GM12878 (cell line): Measurements from ENCODE around the gene MRPL36. TPM values are rescaled to one million over a fixed set of nuclear protein-coding genes. Genes with fewer than 3 reads are reported as not detected.
A peak's percentile ranks its signal among the peaks of the same experiment; 100 is the strongest.

ENCODE experiments used
- ATAC-seq: fragments of 200-7000 bp; cut with Tn5 transposase; 3 replicates; pipeline ENCODE4 v1.9.1; 2020; ENCODE audit warnings: mild to moderate bottlenecking, moderate library complexity
- BruUV-seq: library from RNA; stranded (reverse); fragments of 400-500 nt; replicated peaks from 2 replicates; lab custom pipeline; 2021; lab: Mats Ljungman, UMichigan
- CTCF ChIA-PET: fragments of 300-600 bp; sonication (Branson Sonifier 250); formaldehyde crosslinking; extraction: SDS; loops from one replicate; lab custom pipeline; 2021; ENCODE audit warnings: inconsistent platforms; lab: Yijun Ruan, JAX
- POLR2A ChIA-PET: fragments of 350-600 bp; formaldehyde crosslinking; extraction: SDS; loops from one replicate; lab custom pipeline; 2021; ENCODE audit warnings: inconsistent platforms; lab: Charles Lee
- RAD21 ChIA-PET: fragments of 300-600 bp; sonication (Branson Sonifier 250); formaldehyde crosslinking; loops from one replicate; lab custom pipeline; 2023; ENCODE audit warnings: antibody characterized with exemption; ENCODE audit not compliant: unreplicated experiment; lab: Charles Lee
- SMC1A ChIA-PET: fragments of 300-600 bp; sonication (Branson Sonifier 250); formaldehyde crosslinking; loops from one replicate; lab custom pipeline; 2023; ENCODE audit not compliant: unreplicated experiment, uncharacterized antibody; lab: Charles Lee
- DNase-seq: peaks from one replicate; pipeline ENCODE4 v3.0.0-alpha.2; 2011; ENCODE audit warnings: low read depth, low spot score
- FAIRE-seq: peaks from 3 replicates; lab custom pipeline; 2011; peaks lifted over from hg19 to GRCh38; lab: Jason Lieb, UNC
- H2AFZ ChIP-seq: 2 replicates; pipeline ENCODE4 v1.6.0; 2011; ENCODE audit warnings: low read depth, low read length, control low read depth; ENCODE audit not compliant: control insufficient read depth
- H3K27ac ChIP-seq: 2 replicates; pipeline ENCODE4 v1.5.1; 2011; ENCODE audit warnings: control low read depth; ENCODE audit not compliant: control insufficient read depth, insufficient read depth
- H3K27me3 ChIP-seq, 2 experiments: replicated peaks in 1 of 2; 2 replicates each; pipeline versions ENCODE4 v1.6.0 to v1.6.1; 2011; ENCODE audit warnings: low read length in 1 of 2; ENCODE audit not compliant: control insufficient read depth in 2 of 2, insufficient read depth in 2 of 2
- H3K36me3 ChIP-seq, 2 experiments: 2 replicates each; pipeline ENCODE4 v1.5.1; 2011; ENCODE audit warnings: low read length in 1 of 2; ENCODE audit not compliant: control insufficient read depth in 2 of 2, insufficient read depth in 2 of 2
- H3K4me1 ChIP-seq: 2 replicates; pipeline ENCODE4 v1.6.1; 2011; ENCODE audit warnings: mild to moderate bottlenecking, low read length, moderate library complexity, mixed read lengths; ENCODE audit not compliant: control insufficient read depth, insufficient read depth
- H3K4me2 ChIP-seq: 2 replicates; pipeline ENCODE4 v1.6.0; 2011; ENCODE audit warnings: control low read depth; ENCODE audit not compliant: control insufficient read depth, insufficient read depth
- H3K4me3 ChIP-seq: fragments of 200-600 bp; sonication (generic); 2 replicates; pipeline ENCODE4 v1.5.1; 2016
- H3K79me2 ChIP-seq: 2 replicates; pipeline ENCODE4 v1.6.0; 2011; ENCODE audit warnings: low read length; ENCODE audit not compliant: control insufficient read depth, insufficient read depth
- H3K9ac ChIP-seq: 2 replicates; pipeline ENCODE4 v1.8.0; 2011; ENCODE audit warnings: low read length, control low read depth, mixed read lengths; ENCODE audit not compliant: control insufficient read depth, insufficient read depth
- H3K9me3 ChIP-seq: replicated peaks from 3 replicates; pipeline ENCODE4 v1.5.1; 2011; ENCODE audit warnings: mild to moderate bottlenecking, low read length; ENCODE audit not compliant: control insufficient read depth, insufficient read depth
- H4K20me1 ChIP-seq: 2 replicates; pipeline ENCODE4 v1.6.0; 2011; ENCODE audit not compliant: control insufficient read depth, insufficient read depth
- BCL11A ChIP-seq: IDR thresholded peaks from 2 replicates; pipeline ENCODE4 v1.6.1; 2011; ENCODE audit warnings: low read depth, low read length
- POLR2AphosphoS5 ChIP-seq: IDR thresholded peaks from 2 replicates; pipeline ENCODE4 v1.6.1; 2011; ENCODE audit warnings: mild to moderate bottlenecking, low read length, inconsistent platforms
- RUNX3 ChIP-seq: IDR thresholded peaks from 2 replicates; pipeline ENCODE4 v1.6.1; 2012; ENCODE audit warnings: low read length, inconsistent platforms
- ZNF207 ChIP-seq: fragments of 450-650 bp; IDR thresholded peaks from 2 replicates; pipeline ENCODE4 v1.6.1; 2014; ENCODE audit warnings: antibody characterized with exemption, mild to moderate bottlenecking, borderline replicate concordance
- WGBS: methylation state at CpG from one replicate; pipeline ENCODE4 v1.1.6; 2016; ENCODE audit warnings: low lambda C conversion rate; ENCODE audit not compliant: insufficient replicate concordance, insufficient coverage; ENCODE audit errors: missing lambda C conversion rate; 5-methylcytosine and 5-hydroxymethylcytosine counted together
- in situ Hi-C: fragments of 300-500 bp; cut with MboI; formaldehyde crosslinking; loops from 9 replicates; pipeline ENCODE4 v1.14.3; 2018; ENCODE audit warnings: mixed read lengths
- intact Hi-C: fragments of 100-400 bp; cut with micrococcal nuclease; formaldehyde crosslinking; loops from one replicate; pipeline ENCODE4 v1.14.2; 2022; ENCODE audit not compliant: unreplicated experiment
- polyA plus RNA-seq, 11 experiments: library from polyadenylated mRNA; depleted of rRNA in 4 of 11; unstranded in 6 of 11; stranded (reverse) in 5 of 11; fragments of >200 nt; fragmentation: Nextera tagmentation in 4 of 11; fragmentation: Illumina TruSeq in 1 of 11; extraction: Ambion mirVana in 4 of 11; extraction: Trizol in 1 of 11; gene quantifications; 1 replicate in 1 of 11; 2 replicates in 10 of 11; pipeline versions ENCODE4 v1.2.1 to v1.2.3, GENCODE V29; 2011 to 2016; ENCODE audit warnings: inconsistent platforms in 2 of 11, missing spikeins in 2 of 11, low read depth in 1 of 11
- total RNA-seq, 4 experiments: library from RNA; depleted of rRNA in 3 of 4; stranded (reverse); fragments of >200 nt in 3 of 4; fragmentation: Illumina TruSeq in 1 of 4; extraction: Trizol in 1 of 4; gene quantifications; 2 replicates each; pipeline versions ENCODE4 v1.2.1 to v1.2.3, GENCODE V29; 2013 to 2021
- TF ChIP-seq, protein P1 (sequence below): fragments of 150-350 bp; IDR thresholded peaks from 2 replicates; pipeline ENCODE4 v1.6.1; 2014; ENCODE audit warnings: mild to moderate bottlenecking, low read depth, low read length
- TF ChIP-seq, protein P2 (sequence below): IDR thresholded peaks from 2 replicates; pipeline ENCODE4 v1.6.1; 2012; ENCODE audit warnings: improper control_type of control experiment, low read depth, low read length; ENCODE audit not compliant: insufficient replicate concordance

The MRPL36 gene
- total and polyA plus RNA-seq, 10 of the 15 experiments (the other 5 are each of a cell fraction or from before 2014, with no cell fraction given) = 89.2 to 559 (median 152) TPM

DNA sequence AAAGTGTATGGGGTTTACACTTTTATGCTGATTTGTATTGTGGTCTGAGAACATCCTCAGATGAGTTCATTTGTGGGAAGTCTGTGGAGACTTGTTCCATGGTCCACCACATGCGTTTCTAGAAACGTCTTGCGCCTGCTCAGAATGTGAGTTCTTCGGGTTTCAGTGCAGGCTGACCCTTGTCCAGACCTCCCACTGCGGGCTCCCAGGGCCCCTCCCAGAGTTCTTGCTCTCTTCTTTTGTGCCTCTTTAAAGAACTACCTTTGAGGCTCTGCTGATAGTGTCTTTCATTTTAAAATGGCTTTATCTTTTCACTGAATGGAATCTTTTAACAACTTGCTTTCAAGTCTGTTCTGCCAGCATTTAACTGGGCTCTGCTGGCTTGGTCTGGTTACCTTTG is 19.1 kb upstream of the MRPL36 start:
- ChIA-PET RAD21 (interaction anchor here (1.3 kb wide), 1 partner anchor 26 kb away, joined by 3 read pairs; no protein-coding TSS in a partner anchor), SMC1A (interaction anchor here (1.9 kb wide), 1 partner anchor 57 kb away, joined by 4 read pairs; no protein-coding TSS in a partner anchor), CTCF (interaction anchor here (0.8 kb wide), 1 partner anchor 10 kb away, joined by 3 read pairs; no protein-coding TSS in a partner anchor), POLR2A (interaction anchor here (0.6 kb wide), 1 partner anchor 26 kb away, joined by 3 read pairs; no protein-coding TSS in a partner anchor)
- Histone ChIP-seq H2AFZ (no peak overlapping the region), H3K27me3 (no peaks in the 10 kb centered on the region), H3K9ac (no peak overlapping the region), H3K27ac (no peak overlapping the region), H3K4me1 (no peaks in the 10 kb centered on the region; the same call in 1 of the 2 replicates), H3K4me2 (no peak overlapping the region), H3K79me2 (no peaks in the 10 kb centered on the region), H3K9me3 (no peaks in the 10 kb centered on the region; the same call in 2 of the 3 replicates), H4K20me1 (no peaks in the 10 kb centered on the region), H3K36me3 (peaks cover 15 to 41% of the 10 kb centered on the region in 2 experiments; a peak in 3 of 4 replicates), H3K4me3 (no peak overlapping the region)
- TF ChIP-seq, protein P1, sequence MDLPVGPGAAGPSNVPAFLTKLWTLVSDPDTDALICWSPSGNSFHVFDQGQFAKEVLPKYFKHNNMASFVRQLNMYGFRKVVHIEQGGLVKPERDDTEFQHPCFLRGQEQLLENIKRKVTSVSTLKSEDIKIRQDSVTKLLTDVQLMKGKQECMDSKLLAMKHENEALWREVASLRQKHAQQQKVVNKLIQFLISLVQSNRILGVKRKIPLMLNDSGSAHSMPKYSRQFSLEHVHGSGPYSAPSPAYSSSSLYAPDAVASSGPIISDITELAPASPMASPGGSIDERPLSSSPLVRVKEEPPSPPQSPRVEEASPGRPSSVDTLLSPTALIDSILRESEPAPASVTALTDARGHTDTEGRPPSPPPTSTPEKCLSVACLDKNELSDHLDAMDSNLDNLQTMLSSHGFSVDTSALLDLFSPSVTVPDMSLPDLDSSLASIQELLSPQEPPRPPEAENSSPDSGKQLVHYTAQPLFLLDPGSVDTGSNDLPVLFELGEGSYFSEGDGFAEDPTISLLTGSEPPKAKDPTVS = no peak
- 0 out of 2 replicates have a peak, but pooled peaks have one; percentile 23 for TF ChIP-seq RUNX3
- WGBS = 77% methylated on average over 5 of the region's 5 CpGs
- intact Hi-C loops (no loop called here), in situ Hi-C loops (no loop called here)
- no TSS peak for BruUV-seq
- DNase-seq (no peak), ATAC-seq (no peak), FAIRE-seq (no peak)

DNA sequence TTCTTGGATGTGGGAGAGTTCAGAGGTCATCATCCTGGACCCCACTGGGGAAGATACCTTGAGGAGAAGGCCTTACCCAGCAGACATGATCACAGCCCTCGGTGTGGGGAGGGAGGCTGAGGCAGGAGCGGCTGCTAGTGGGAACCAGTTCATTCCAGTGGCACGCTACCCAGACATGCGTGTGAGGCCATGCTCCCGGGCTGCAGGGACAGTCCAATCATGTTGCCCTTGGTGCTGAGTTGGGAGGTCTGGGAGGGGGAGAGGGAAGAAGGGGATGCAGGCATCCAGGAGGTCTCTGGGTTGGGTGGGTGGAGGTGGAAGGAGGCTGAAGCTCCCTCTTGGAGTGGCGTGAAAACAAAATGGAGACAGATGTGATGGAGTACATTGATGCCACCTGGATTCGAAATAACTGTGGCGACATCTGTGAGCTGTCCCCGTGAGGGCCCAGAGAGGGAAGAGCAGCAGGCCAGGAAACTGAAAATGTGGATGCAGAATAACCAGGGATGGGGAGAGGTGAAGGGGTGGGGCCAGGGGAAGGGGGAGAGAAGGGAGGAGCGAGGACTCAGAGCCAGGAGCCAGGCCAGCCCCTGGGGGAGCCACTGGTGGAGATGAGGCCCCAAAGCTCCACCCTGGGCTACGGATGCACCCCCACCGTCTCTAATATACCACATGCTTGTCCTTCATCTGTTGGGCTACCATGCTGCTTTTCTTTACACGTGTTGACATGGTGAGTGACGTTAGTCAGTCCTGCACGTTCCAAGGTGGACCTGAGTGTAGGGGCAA is 17.8 kb upstream of the MRPL36 start:
- Histone ChIP-seq H3K27ac (no peak overlapping the region), H3K9me3 (no peaks in the 10 kb centered on the region; the same call in 2 of the 3 replicates), H3K9ac (no peak overlapping the region), H3K4me1 (no peaks in the 10 kb centered on the region; the same call in 1 of the 2 replicates), H3K4me2 (no peak overlapping the region), H3K36me3 (peaks cover 20 to 40% of the 10 kb centered on the region in 2 experiments; a peak in 3 of 4 replicates), H3K4me3 (no peak overlapping the region), H3K79me2 (no peaks in the 10 kb centered on the region), H3K27me3 (no peaks in the 10 kb centered on the region), H4K20me1 (no peaks in the 10 kb centered on the region), H2AFZ (no peak overlapping the region)
- 85% methylated on average over 12 of the region's 15 CpGs for WGBS
- POLR2A ChIA-PET = no interaction called here
- no TSS peak for BruUV-seq
- in situ Hi-C loops = no loop called here
- RAD21 ChIA-PET = no interaction called here
- SMC1A ChIA-PET = no interaction called here
- CTCF ChIA-PET = interaction anchor here (0.8 kb wide), 1 partner anchor 11 kb away, joined by 3 read pairs; no protein-coding TSS in a partner anchor
- DNase-seq (no peak), FAIRE-seq (no peak), ATAC-seq (no peak)
- TF ChIP-seq BCL11A = no peak
- TF ChIP-seq, protein P2, sequence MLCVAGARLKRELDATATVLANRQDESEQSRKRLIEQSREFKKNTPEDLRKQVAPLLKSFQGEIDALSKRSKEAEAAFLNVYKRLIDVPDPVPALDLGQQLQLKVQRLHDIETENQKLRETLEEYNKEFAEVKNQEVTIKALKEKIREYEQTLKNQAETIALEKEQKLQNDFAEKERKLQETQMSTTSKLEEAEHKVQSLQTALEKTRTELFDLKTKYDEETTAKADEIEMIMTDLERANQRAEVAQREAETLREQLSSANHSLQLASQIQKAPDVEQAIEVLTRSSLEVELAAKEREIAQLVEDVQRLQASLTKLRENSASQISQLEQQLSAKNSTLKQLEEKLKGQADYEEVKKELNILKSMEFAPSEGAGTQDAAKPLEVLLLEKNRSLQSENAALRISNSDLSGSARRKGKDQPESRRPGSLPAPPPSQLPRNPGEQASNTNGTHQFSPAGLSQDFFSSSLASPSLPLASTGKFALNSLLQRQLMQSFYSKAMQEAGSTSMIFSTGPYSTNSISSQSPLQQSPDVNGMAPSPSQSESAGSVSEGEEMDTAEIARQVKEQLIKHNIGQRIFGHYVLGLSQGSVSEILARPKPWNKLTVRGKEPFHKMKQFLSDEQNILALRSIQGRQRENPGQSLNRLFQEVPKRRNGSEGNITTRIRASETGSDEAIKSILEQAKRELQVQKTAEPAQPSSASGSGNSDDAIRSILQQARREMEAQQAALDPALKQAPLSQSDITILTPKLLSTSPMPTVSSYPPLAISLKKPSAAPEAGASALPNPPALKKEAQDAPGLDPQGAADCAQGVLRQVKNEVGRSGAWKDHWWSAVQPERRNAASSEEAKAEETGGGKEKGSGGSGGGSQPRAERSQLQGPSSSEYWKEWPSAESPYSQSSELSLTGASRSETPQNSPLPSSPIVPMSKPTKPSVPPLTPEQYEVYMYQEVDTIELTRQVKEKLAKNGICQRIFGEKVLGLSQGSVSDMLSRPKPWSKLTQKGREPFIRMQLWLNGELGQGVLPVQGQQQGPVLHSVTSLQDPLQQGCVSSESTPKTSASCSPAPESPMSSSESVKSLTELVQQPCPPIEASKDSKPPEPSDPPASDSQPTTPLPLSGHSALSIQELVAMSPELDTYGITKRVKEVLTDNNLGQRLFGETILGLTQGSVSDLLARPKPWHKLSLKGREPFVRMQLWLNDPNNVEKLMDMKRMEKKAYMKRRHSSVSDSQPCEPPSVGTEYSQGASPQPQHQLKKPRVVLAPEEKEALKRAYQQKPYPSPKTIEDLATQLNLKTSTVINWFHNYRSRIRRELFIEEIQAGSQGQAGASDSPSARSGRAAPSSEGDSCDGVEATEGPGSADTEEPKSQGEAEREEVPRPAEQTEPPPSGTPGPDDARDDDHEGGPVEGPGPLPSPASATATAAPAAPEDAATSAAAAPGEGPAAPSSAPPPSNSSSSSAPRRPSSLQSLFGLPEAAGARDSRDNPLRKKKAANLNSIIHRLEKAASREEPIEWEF = no peak
- TF ChIP-seq POLR2AphosphoS5 = 0 out of 2 replicates have a peak, but pooled peaks have one; percentile 19
- TF ChIP-seq ZNF207 = no peak
- intact Hi-C loops = no loop called here
